ENCODE data around the gene AKAP13.

- no peak for TF ChIP-seq CTCF (IDR thresholded peaks at IDR 0.05)
- no peak for TF ChIP-seq EZH2 (IDR thresholded peaks at IDR 0.05; ENCODE audit: borderline replicate concordance, insufficient read depth, low read depth, low read length, poor library complexity, severe bottlenecking)
These were observed 5.9 kb downstream of the AKAP13 start for GRCh38 chr15:85386261-85386660.

Data from B cell (primary cell).